PFSK-1 (cell line): Measurements from ENCODE around the gene SSPN.

ENCODE experiments used
- FOXP2 ChIP-seq: optimal IDR thresholded peaks from 2 replicates; pipeline ENCODE3; 2011; ENCODE audit warnings: borderline replicate concordance, control low read depth, inconsistent platforms; ENCODE audit not compliant: insufficient read depth; ENCODE audit errors: extremely low read length, extremely low read depth
- POLR2AphosphoS5 ChIP-seq: IDR thresholded peaks from 2 replicates; pipeline ENCODE4 v1.6.1; 2012; ENCODE audit warnings: low read depth, mild to moderate bottlenecking, control low read depth, low read length, moderate library complexity
- SIN3A ChIP-seq: IDR thresholded peaks from 2 replicates; pipeline ENCODE4 v1.6.1; 2012; ENCODE audit warnings: mild to moderate bottlenecking, low read length, moderate library complexity, borderline replicate concordance; ENCODE audit not compliant: insufficient read depth
- TAF1 ChIP-seq: IDR thresholded peaks from 2 replicates; pipeline ENCODE4 v1.6.1; 2012; ENCODE audit warnings: low read length, control low read depth, borderline replicate concordance; ENCODE audit not compliant: insufficient read depth
- TF ChIP-seq, protein P1 (sequence below), 2 experiments: IDR thresholded peaks; 2 replicates each; pipeline versions ENCODE4 v1.6.1 to v1.8.0; 2011 to 2012; ENCODE audit warnings: low read depth in 2 of 2, low read length in 2 of 2, control low read depth in 1 of 2, inconsistent platforms in 1 of 2, mild to moderate bottlenecking in 1 of 2, moderate library complexity in 1 of 2; ENCODE audit not compliant: insufficient read depth in 1 of 2

The SSPN gene

DNA sequence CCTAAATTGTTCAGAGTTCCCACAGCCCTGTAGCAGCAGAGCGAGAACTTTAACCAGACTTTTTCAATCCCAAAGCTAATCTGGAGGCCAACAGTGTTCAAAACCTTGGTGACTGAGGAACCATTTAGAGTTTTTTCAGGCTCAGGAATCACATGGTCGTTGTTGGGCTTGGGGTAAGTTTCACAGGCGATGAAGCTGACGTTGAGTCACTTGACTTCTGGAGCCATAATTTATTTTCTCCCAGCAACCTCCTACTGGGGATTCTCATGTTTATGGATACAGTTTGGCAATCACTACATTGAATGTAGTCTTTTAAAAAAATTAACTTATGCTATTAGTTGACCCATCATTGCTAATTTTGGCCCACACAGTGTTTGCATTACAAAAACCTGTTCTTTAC lies 34.5 kb downstream of the SSPN start:
- TF ChIP-seq SIN3A (no peak), FOXP2 (no peak), POLR2AphosphoS5 (no peak), TAF1 (no peak)
- TF ChIP-seq, protein P1, sequence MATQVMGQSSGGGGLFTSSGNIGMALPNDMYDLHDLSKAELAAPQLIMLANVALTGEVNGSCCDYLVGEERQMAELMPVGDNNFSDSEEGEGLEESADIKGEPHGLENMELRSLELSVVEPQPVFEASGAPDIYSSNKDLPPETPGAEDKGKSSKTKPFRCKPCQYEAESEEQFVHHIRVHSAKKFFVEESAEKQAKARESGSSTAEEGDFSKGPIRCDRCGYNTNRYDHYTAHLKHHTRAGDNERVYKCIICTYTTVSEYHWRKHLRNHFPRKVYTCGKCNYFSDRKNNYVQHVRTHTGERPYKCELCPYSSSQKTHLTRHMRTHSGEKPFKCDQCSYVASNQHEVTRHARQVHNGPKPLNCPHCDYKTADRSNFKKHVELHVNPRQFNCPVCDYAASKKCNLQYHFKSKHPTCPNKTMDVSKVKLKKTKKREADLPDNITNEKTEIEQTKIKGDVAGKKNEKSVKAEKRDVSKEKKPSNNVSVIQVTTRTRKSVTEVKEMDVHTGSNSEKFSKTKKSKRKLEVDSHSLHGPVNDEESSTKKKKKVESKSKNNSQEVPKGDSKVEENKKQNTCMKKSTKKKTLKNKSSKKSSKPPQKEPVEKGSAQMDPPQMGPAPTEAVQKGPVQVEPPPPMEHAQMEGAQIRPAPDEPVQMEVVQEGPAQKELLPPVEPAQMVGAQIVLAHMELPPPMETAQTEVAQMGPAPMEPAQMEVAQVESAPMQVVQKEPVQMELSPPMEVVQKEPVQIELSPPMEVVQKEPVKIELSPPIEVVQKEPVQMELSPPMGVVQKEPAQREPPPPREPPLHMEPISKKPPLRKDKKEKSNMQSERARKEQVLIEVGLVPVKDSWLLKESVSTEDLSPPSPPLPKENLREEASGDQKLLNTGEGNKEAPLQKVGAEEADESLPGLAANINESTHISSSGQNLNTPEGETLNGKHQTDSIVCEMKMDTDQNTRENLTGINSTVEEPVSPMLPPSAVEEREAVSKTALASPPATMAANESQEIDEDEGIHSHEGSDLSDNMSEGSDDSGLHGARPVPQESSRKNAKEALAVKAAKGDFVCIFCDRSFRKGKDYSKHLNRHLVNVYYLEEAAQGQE (IDR thresholded peaks at IDR 0.05; ENCODE audit: insufficient read depth in 1 of 2, low read depth in 2 of 2, low read length in 2 of 2), result no peak

DNA sequence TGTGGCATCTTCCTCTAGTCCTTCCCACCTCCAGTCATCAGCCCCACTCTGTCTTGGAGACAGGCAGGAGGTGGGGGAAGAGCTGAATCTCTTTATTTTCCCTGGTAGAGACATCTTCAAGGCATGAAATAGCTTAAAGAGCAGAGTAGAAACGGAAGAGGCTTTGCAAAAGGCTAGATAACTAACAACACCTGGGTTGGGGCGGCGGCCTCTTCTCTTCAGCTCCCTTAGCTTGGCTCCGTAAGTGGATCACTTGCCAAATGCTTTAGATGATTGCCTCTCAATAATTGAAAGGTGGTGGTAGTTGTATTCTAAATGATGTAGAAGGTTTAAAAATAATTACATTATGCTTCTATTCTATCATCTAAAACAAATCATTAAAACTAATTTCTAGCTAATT lies 36.1 kb downstream of the SSPN start:
- TF ChIP-seq POLR2AphosphoS5 (no peak), TAF1 (no peak), FOXP2 (no peak), SIN3A (no peak)
- TF ChIP-seq, protein P1 (IDR thresholded peaks at IDR 0.05; ENCODE audit: insufficient read depth in 1 of 2, low read depth in 2 of 2, low read length in 2 of 2), result no peak

DNA sequence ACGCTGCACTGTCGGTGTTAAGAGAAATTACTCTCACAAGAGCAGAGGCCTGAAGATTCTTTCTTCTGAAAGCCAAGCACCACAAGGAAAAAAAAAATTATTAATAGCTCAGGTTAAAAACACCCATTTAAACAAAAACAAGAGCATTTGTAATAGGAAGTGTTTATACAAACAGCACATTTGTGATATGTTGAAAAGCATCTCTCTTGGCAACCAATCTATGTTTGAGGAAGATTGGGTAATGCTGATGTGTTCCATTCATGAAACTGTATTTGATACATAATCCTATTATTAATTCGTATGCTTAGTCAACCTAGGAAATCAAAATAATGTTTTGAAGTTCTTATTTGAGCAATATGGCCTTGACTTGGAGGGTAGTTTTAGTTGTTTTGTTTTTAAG lies 36.5 kb downstream of the SSPN start:
- TF ChIP-seq SIN3A (no peak), POLR2AphosphoS5 (no peak), TAF1 (no peak), FOXP2 (no peak)
- TF ChIP-seq, protein P1 (IDR thresholded peaks at IDR 0.05; ENCODE audit: insufficient read depth in 1 of 2, low read depth in 2 of 2, low read length in 2 of 2), result no peak

DNA sequence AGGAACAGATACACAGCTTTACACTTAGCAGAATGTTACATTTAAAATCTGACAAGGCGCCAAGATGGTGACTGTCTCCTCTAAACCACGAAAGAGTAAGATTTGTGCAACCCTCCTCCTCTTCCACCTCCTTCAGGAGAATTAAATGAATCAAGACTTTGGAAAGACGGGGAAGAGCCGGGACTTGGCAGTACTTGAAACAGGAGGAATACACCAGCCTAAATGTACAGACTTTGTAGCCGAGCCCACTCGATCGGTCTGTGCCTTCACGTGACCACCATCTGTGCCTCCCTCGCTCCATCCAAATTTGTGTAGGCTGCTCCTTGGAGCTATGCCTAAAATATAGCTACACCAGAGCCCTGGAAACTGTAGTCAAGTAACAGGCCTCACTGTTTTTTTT lies 38.3 kb downstream of the SSPN start:
- TF ChIP-seq FOXP2 (no peak), POLR2AphosphoS5 (no peak), SIN3A (no peak), TAF1 (no peak)
- TF ChIP-seq, protein P1 (IDR thresholded peaks at IDR 0.05; ENCODE audit: insufficient read depth in 1 of 2, low read depth in 2 of 2, low read length in 2 of 2), result no peak
